Endothelial cell of umbilical vein (primary cell): ENCODE results near the gene PARD3B. TPM values are rescaled to one million over a fixed set of nuclear protein-coding genes. Genes with fewer than 3 reads are reported as not detected.

Experiments
- BruUV-seq: library from RNA; stranded (reverse); fragments of 400-500 nt; replicated peaks from 2 replicates; lab custom pipeline; 2021; lab: Mats Ljungman, UMichigan
- CTCF ChIA-PET: fragments of 300-600, 350-600 bp; sonication (Branson Sonifier 250); formaldehyde crosslinking; loops from one replicate; lab custom pipeline; 2021; ENCODE audit warnings: antibody characterized with exemption, inconsistent platforms; lab: Charles Lee
- POLR2A ChIA-PET: fragments of 300-600, 350-600 bp; sonication (Branson Sonifier 250); formaldehyde crosslinking; loops from one replicate; lab custom pipeline; 2021; ENCODE audit warnings: antibody characterized with exemption, inconsistent platforms; lab: Charles Lee
- DNase-seq: peaks from one replicate; pipeline ENCODE4 v3.0.0-alpha.2; 2011; ENCODE audit warnings: low read depth, low spot score
- FAIRE-seq: peaks from 2 replicates; lab custom pipeline; 2011; peaks lifted over from hg19 to GRCh38; lab: Jason Lieb, UNC
- H2AFZ ChIP-seq: 2 replicates; pipeline ENCODE4 v1.6.0; 2012; ENCODE audit warnings: low read depth, low read length, control low read depth, inconsistent platforms
- H3K27ac ChIP-seq: 2 replicates; pipeline ENCODE4 v1.5.1; 2011; ENCODE audit warnings: low read depth, mild to moderate bottlenecking, control low read depth, low read length, moderate library complexity; ENCODE audit not compliant: insufficient read depth
- H3K27me3 ChIP-seq, 2 experiments: 2 replicates each; pipeline versions ENCODE4 v1.6.0 to v1.6.1; 2011; ENCODE audit warnings: low read length in 2 of 2, mixed read lengths in 1 of 2; ENCODE audit not compliant: control insufficient read depth in 2 of 2, insufficient read depth in 2 of 2
- H3K36me3 ChIP-seq, 2 experiments: 2 replicates in 1 of 2; 3 replicates in 1 of 2; pipeline ENCODE4 v1.5.1; 2011; ENCODE audit warnings: low read length in 2 of 2, mild to moderate bottlenecking in 1 of 2, moderate library complexity in 1 of 2; ENCODE audit not compliant: control insufficient read depth in 2 of 2, insufficient read depth in 2 of 2; ENCODE audit errors: extremely low read depth in 1 of 2
- H3K4me1 ChIP-seq: 3 replicates; pipeline ENCODE4 v1.5.1; 2011; ENCODE audit warnings: mild to moderate bottlenecking, low read length; ENCODE audit not compliant: control insufficient read depth, insufficient read depth; ENCODE audit errors: extremely low read depth
- H3K4me2 ChIP-seq: 2 replicates; pipeline ENCODE4 v1.6.1; 2011; ENCODE audit warnings: low read length, control low read depth, mixed read lengths; ENCODE audit not compliant: insufficient read depth
- H3K4me3 ChIP-seq, 3 experiments: fragments of 200-600 bp in 1 of 3; sonication (generic), shearing (Covaris generic) in 1 of 3; replicated peaks in 1 of 3; 2 replicates each; pipeline ENCODE4 v1.5.1; 2011 to 2016; ENCODE audit warnings: control low read depth in 3 of 3, low read length in 3 of 3, mild to moderate bottlenecking in 2 of 3, inconsistent platforms in 1 of 3, low read depth in 1 of 3, moderate library complexity in 1 of 3; ENCODE audit not compliant: insufficient read depth in 1 of 3
- H3K79me2 ChIP-seq: 2 replicates; pipeline ENCODE4 v1.6.0; 2012; ENCODE audit warnings: low read length, inconsistent platforms; ENCODE audit not compliant: control insufficient read depth, insufficient read depth
- H3K9ac ChIP-seq: replicated peaks from 2 replicates; pipeline ENCODE3; 2011; ENCODE audit warnings: low read length, control low read depth; ENCODE audit not compliant: insufficient read depth; ENCODE audit errors: extremely low read depth
- H3K9me1 ChIP-seq: replicated peaks from 3 replicates; pipeline ENCODE4 v1.6.0; 2011; ENCODE audit warnings: mild to moderate bottlenecking, low read length; ENCODE audit not compliant: control insufficient read depth, insufficient read depth; ENCODE audit errors: extremely low read depth
- H3K9me3 ChIP-seq: replicated peaks from 2 replicates; pipeline ENCODE4 v1.5.1; 2012; ENCODE audit warnings: low read length, inconsistent platforms; ENCODE audit not compliant: control insufficient read depth, insufficient read depth
- H4K20me1 ChIP-seq: replicated peaks from 2 replicates; pipeline ENCODE3; 2011; ENCODE audit warnings: mild to moderate bottlenecking, low read length; ENCODE audit not compliant: control insufficient read depth, insufficient read depth; ENCODE audit errors: extremely low read depth
- CTCF ChIP-seq, 2 donors: IDR thresholded peaks; 1 replicate in 1 of 2; 2 replicates in 1 of 2; pipeline ENCODE4 v1.5.1; 2011; ENCODE audit warnings: low read length in 2 of 2, mild to moderate bottlenecking in 2 of 2, moderate library complexity in 2 of 2, control low read depth in 1 of 2, inconsistent platforms in 1 of 2, low read depth in 1 of 2; ENCODE audit not compliant: insufficient read depth in 1 of 2; ENCODE audit errors: extremely low read depth in 1 of 2
- EZH2 ChIP-seq: IDR thresholded peaks from 2 replicates; pipeline ENCODE4 v1.6.1; 2012; ENCODE audit warnings: borderline replicate concordance, low read depth, mild to moderate bottlenecking, moderate library complexity, low read length, inconsistent platforms; ENCODE audit not compliant: severe bottlenecking
- FOS ChIP-seq: IDR thresholded peaks from 2 replicates; pipeline ENCODE4 v1.6.1; 2011; ENCODE audit warnings: mild to moderate bottlenecking, low read length, moderate library complexity, borderline replicate concordance; ENCODE audit not compliant: insufficient read depth
- GATA2 ChIP-seq: IDR thresholded peaks from 2 replicates; pipeline ENCODE4 v1.7.0; 2011; ENCODE audit warnings: low read depth, mild to moderate bottlenecking, moderate library complexity, mixed read lengths, low read length; ENCODE audit not compliant: insufficient read length, insufficient read depth
- JUN ChIP-seq: IDR thresholded peaks from 2 replicates; pipeline ENCODE4 v1.6.1; 2011; ENCODE audit warnings: borderline replicate concordance, low read depth; ENCODE audit not compliant: insufficient read length, insufficient read depth
- MAX ChIP-seq: IDR thresholded peaks from 2 replicates; pipeline ENCODE4 v1.6.1; 2011; ENCODE audit not compliant: insufficient read depth, insufficient read length
- MYC ChIP-seq: IDR thresholded peaks from one replicate; pipeline ENCODE4 v1.6.1; 2011; ENCODE audit warnings: mild to moderate bottlenecking, low read depth, low read length
- POLR2A ChIP-seq: IDR thresholded peaks from 2 replicates; pipeline ENCODE4 v1.6.1; 2012; ENCODE audit warnings: low read depth, mild to moderate bottlenecking, control low read depth, low read length
- POLR2AphosphoS5 ChIP-seq: IDR thresholded peaks from 2 replicates; pipeline ENCODE4 v1.6.1; 2012; ENCODE audit warnings: low read depth, mild to moderate bottlenecking, control low read depth, low read length, moderate library complexity; ENCODE audit not compliant: insufficient read depth
- dilution Hi-C: fragments of 300-500 bp; cut with MboI; formaldehyde crosslinking; loops from one replicate; pipeline ENCODE4 v1.15.0; 2019; ENCODE audit warnings: low sequenced_read_pairs; ENCODE audit not compliant: extremely low pct_ligation_motif_present
- intact Hi-C: fragments of 100-400 bp; cut with micrococcal nuclease; formaldehyde crosslinking; loops from one replicate; pipeline ENCODE4 v1.10.0; 2022
- polyA plus RNA-seq, 4 experiments: library from polyadenylated mRNA; depleted of rRNA in 3 of 4; stranded (reverse) in 3 of 4; unstranded in 1 of 4; fragments of >200 nt; gene quantifications; 2 replicates each; pipeline versions ENCODE4 v1.2.1 to v1.2.3, GENCODE V29; 2011 to 2012; ENCODE audit warnings: missing spikeins in 1 of 4
- total RNA-seq: library from RNA; stranded (reverse); gene quantifications from 2 replicates; pipeline ENCODE4 v1.2.3, GENCODE V29; 2021

Gene PARD3B
- total and polyA plus RNA-seq, 2 donors (not counting 3 experiments of a cell fraction or from before 2014, with no cell fraction given): 2.2 to 30.9 TPM

GRCh38 chr2:204638471-204639194, 93.4 kb downstream of the PARD3B start:
- intact Hi-C loops (no loop called here), dilution Hi-C loops (no loop called here)
- Histone ChIP-seq H4K20me1 (no peaks in the 10 kb centered on the region), H3K4me2 (no peak overlapping the region), H3K4me1 (peaks cover 4% of the 10 kb centered on the region), H3K9me1 (no peaks in the 10 kb centered on the region), H3K36me3 (no peaks in the 10 kb centered on the region), H3K9me3 (no peaks in the 10 kb centered on the region), H2AFZ (no peak overlapping the region), H3K79me2 (peaks cover 2% of the 10 kb centered on the region), H3K27me3 (no peaks in the 10 kb centered on the region), H3K27ac (no peak overlapping the region), H3K9ac (no peak overlapping the region), H3K4me3 (no peak overlapping the region)
- BruUV-seq: no TSS peak
- POLR2A ChIA-PET: no interaction called here
- CTCF ChIA-PET: no interaction called here
- DNase-seq: no peak
- FAIRE-seq: no peak
- TF ChIP-seq POLR2A (no peak), FOS (no peak), JUN (no peak), POLR2AphosphoS5 (no peak), MAX (no peak), CTCF (IDR thresholded peaks at IDR 0.05; ENCODE audit: extremely low read depth in 1 of 2, insufficient read depth in 1 of 2, low read depth in 1 of 2, low read length in 2 of 2) (no peak), GATA2 (no peak), EZH2 (no peak), MYC (no peak)
